Measurements from ENCODE around the gene GUCY2C.

Gene GUCY2C

GRCh38 chr12:14681625-14682024 is 14.8 kb downstream of the GUCY2C start:
- DNase-seq: no peak

- no peak for DNase-seq
Measured at GRCh38 chr12:14681190-14681589, 15.2 kb downstream of the GUCY2C start.

GRCh38 chr12:14678547-14679150 is 17.8 kb downstream of the GUCY2C start:
- no peak for DNase-seq

GRCh38 chr12:14668591-14668990 is 27.8 kb downstream of the GUCY2C start:
- DNase-seq: no peak

GRCh38 chr12:14665354-14666348 is 30.7 kb downstream of the GUCY2C start:
- DNase-seq: no peak

GRCh38 chr12:14664434-14665023 is 31.9 kb downstream of the GUCY2C start:
- DNase-seq: peak; percentile 24

GRCh38 chr12:14663002-14663401 is 33.4 kb downstream of the GUCY2C start:
- no peak for DNase-seq

GRCh38 chr12:14656846-14657245 is 39.6 kb downstream of the GUCY2C start:
- DNase-seq: no peak

GRCh38 chr12:14655284-14655683 is 41.1 kb downstream of the GUCY2C start:
- no peak for DNase-seq

- DNase-seq: no peak
Measured at GRCh38 chr12:14654842-14655241, 41.6 kb downstream of the GUCY2C start.

- DNase-seq: peak; percentile 1
Measured at GRCh38 chr12:14654416-14654815, 42.0 kb downstream of the GUCY2C start.

GRCh38 chr12:14652483-14652882 is 43.9 kb downstream of the GUCY2C start:
- DNase-seq: no peak

GRCh38 chr12:14651371-14651770 is 45.0 kb downstream of the GUCY2C start:
- DNase-seq: no peak

- DNase-seq: no peak
Measured at GRCh38 chr12:14650789-14651188, 45.6 kb downstream of the GUCY2C start.

GRCh38 chr12:14647028-14647750 is 49.2 kb downstream of the GUCY2C start:
- no peak for DNase-seq

- DNase-seq: no peak
Measured at GRCh38 chr12:14643251-14643650, 53.1 kb downstream of the GUCY2C start.

GRCh38 chr12:14638066-14638465 is 58.3 kb downstream of the GUCY2C start:
- DNase-seq: no peak

GRCh38 chr12:14635776-14636175 is 60.6 kb downstream of the GUCY2C start:
- DNase-seq: peak; percentile 14

- no peak for DNase-seq
Measured at GRCh38 chr12:14630793-14631192, 65.6 kb downstream of the GUCY2C start.

GRCh38 chr12:14629832-14630710 is 66.3 kb downstream of the GUCY2C start:
- DNase-seq: peak; percentile 59

- no peak for DNase-seq
Measured at GRCh38 chr12:14628771-14629170, 67.6 kb downstream of the GUCY2C start.

- no peak for DNase-seq
Measured at GRCh38 chr12:14621826-14622225, 74.6 kb downstream of the GUCY2C start.
